ENCODE measurements around the gene C3orf80. TPM values are rescaled to one million over a fixed set of nuclear protein-coding genes. Genes with fewer than 3 reads are reported as not detected.
"Not testable (repeated sequence)": the region's sequence is repeated elsewhere in the genome, so short reads cannot be mapped to it uniquely, and the experiment has no call there.

The C3orf80 gene
- total RNA-seq (under 1 TPM in 1 of 5 experiments, not detected in 4; 0.19 TPM), polyA plus RNA-seq (not detected), total RNA-seq (not detected)

DNA sequence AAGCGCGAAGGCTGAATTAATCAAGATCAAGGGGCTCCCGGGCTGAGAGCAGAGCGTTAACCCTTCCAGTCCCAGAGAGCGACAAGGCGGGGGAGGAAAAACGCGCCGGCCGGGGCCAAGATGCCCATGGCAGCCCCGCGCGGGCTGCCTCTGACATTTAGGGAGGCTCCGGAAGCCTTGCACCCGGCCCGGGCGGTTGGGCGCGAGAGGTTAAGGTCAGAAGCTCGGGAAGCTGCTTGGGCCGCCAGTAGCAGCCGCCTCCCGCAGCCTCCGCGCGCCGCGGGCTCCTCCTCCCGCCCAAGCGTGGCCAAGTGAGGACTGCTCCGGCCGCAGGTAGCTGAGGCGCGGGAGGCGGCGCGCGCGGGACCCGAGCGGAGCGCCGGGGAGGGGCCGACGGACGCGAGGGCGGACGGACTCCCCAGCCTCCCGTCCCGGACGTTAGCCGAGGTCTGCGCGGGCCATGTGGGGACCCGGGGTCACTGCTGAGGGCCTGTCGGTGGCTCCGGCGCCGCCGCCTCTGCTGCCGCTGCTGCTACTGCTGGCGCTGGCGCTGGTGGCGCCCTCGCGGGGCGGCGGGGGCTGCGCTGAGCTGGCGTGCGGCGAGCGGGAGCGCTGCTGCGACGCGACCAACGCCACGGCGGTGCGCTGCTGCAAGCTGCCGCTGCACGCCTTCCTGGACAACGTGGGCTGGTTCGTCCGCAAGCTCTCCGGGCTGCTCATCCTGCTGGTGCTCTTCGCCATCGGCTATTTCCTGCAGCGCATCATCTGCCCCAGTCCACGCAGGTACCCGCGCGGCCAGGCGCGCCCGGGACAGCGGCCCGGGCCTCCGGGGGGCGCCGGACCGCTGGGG, at the start of gene C3orf80:
Gene C3orf80, plus strand, starts transcription at position 247 of the 850 bp plus-strand sequence. Its CDS starts 214 bp downstream, at position 461.
- Histone ChIP-seq H3K4me1 (ENCODE audit: control insufficient read depth in 2 of 2, insufficient read depth in 2 of 2, low read length in 2 of 2) (peaks cover 8 to 17% of the 10 kb centered on the region in 2 donors), H3K27ac (ENCODE audit: low read depth, low read length) (no peak within 1 kb of the TSS), H3K27me3 (ENCODE audit: control insufficient read depth in 2 of 2, insufficient read depth in 2 of 2, low read length in 2 of 2) (peaks cover 11 to 22% of the 10 kb centered on the region in 2 donors), H3K9me3 (ENCODE audit: control insufficient read depth in 2 of 3, low read length in 3 of 3) (no peaks in the 10 kb centered on the region), H3K4me3 (ENCODE audit: low read length) (peak within 1 kb of the TSS; percentile 46), H3K36me3 (ENCODE audit: control insufficient read depth in 2 of 3, insufficient read depth in 3 of 3, low read length in 3 of 3) (no peaks in the 10 kb centered on the region)
- intact Hi-C loops (cut with micrococcal nuclease): loop anchor here in 1 of 2 donors (5.0 to 10.0 kb wide), 3 partner anchors 187 to 259 kb away; no protein-coding TSS in a partner anchor
- Mint-ChIP-seq H3K4me1 (peaks cover 9 to 23% (median 19%) of the 10 kb centered on the region in 7 donors), H3K27ac (no peak within 1 kb of the TSS), H3K27me3 (peaks cover 46 to 75% (median 53%) of the 10 kb centered on the region in 5 donors), H3K4me3 (peak within 1 kb of the TSS; percentile 79 to 92 (median 86)), H3K36me3 (no peaks in the 10 kb centered on the region), H3K9me3 (peaks cover 0 to 3% (median 0%) of the 10 kb centered on the region in 11 donors)
- DNase-seq (peak in 8 of 9 donors; percentile 7 to 64 (median 34)), ATAC-seq (peak; percentile 81)
- POLR2A ChIA-PET: no interaction called here
- CTCF ChIA-PET: no interaction called here

DNA sequence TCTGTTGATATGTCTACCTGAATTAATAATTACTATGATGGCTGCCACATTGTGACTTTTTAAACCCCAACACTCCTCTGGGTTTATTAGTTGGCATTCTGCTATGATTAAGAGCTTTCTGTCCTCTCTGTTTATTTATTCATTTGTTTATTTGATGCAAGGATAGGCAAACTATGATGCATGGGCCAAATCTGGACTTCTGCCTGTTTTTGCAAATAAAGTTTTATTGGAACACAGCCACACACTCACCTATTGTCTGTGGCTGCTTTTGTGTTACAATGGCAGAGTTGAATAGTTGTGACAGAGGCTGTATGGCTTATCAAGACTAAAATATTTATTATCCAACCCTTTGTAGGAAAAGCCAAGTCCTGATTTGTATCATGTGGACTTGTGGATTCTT, 48.3 kb upstream of the C3orf80 start:
- no peaks in the 10 kb centered on the region for H3K36me3 ChIP-seq (ENCODE audit: control insufficient read depth in 2 of 3, insufficient read depth in 3 of 3, low read length in 3 of 3)
- no peaks in the 10 kb centered on the region for H3K9me3 ChIP-seq (ENCODE audit: control insufficient read depth in 2 of 3, low read length in 3 of 3)
- Mint-ChIP-seq H3K36me3 (peaks cover 0 to 3% (median 0%) of the 10 kb centered on the region in 5 donors), H3K9me3 (peaks cover 0 to 16% (median 6%) of the 10 kb centered on the region in 11 donors), H3K4me3 (no peak overlapping the region), H3K4me1 (peaks cover 0 to 4% (median 3%) of the 10 kb centered on the region in 7 donors), H3K27ac (no peak overlapping the region), H3K27me3 (peaks cover 8 to 24% (median 18%) of the 10 kb centered on the region in 5 donors)
- DNase-seq: no peak
- ATAC-seq: no peak
- no peak overlapping the region for H3K4me3 ChIP-seq (ENCODE audit: low read length)
- no peak overlapping the region for H3K27ac ChIP-seq (ENCODE audit: low read depth, low read length)
- no peaks in the 10 kb centered on the region for H3K27me3 ChIP-seq (ENCODE audit: control insufficient read depth in 2 of 2, insufficient read depth in 2 of 2, low read length in 2 of 2)
- intact Hi-C loops (cut with micrococcal nuclease): no loop called here
- POLR2A ChIA-PET: no interaction called here
- no peaks in the 10 kb centered on the region for H3K4me1 ChIP-seq (ENCODE audit: control insufficient read depth in 2 of 2, insufficient read depth in 2 of 2, low read length in 2 of 2)
- CTCF ChIA-PET: no interaction called here

DNA sequence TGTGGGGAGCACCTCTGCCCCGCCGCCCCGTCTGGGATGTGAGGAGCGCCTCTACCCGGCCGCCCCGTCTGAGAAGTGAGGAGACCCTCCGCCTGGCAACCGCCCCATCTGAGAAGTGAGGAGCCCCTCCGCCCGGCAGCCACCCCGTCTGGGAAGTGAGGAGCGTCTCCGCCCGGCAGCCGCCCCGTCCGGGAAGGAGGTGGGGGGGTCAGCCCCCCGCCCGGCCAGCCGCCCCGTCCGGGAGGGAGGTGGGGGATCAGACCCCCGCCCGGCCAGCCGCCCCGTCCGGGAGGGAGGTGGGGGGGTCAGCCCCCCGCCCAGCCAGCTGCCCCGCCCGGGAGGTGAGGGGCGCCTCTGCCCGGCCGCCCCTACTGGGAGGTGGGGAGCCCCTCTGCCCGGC, 46.6 kb upstream of the C3orf80 start:
- intact Hi-C loops (cut with micrococcal nuclease); H3K27ac Mint-ChIP-seq; H3K4me3 ChIP-seq (ENCODE audit: low read length); CTCF ChIA-PET; H3K4me3 Mint-ChIP-seq; H3K27me3 ChIP-seq (ENCODE audit: control insufficient read depth in 2 of 2, insufficient read depth in 2 of 2, low read length in 2 of 2); DNase-seq; H3K36me3 Mint-ChIP-seq; H3K4me1 Mint-ChIP-seq; H3K9me3 ChIP-seq (ENCODE audit: control insufficient read depth in 2 of 3, low read length in 3 of 3); H3K4me1 ChIP-seq (ENCODE audit: control insufficient read depth in 2 of 2, insufficient read depth in 2 of 2, low read length in 2 of 2); POLR2A ChIA-PET; H3K27ac ChIP-seq (ENCODE audit: low read depth, low read length); ATAC-seq; H3K36me3 ChIP-seq (ENCODE audit: control insufficient read depth in 2 of 3, insufficient read depth in 3 of 3, low read length in 3 of 3): not testable (repeated sequence)
- Mint-ChIP-seq H3K9me3 (peaks cover 0 to 16% (median 6%) of the 10 kb centered on the region in 11 donors), H3K27me3 (peaks cover 8 to 25% (median 20%) of the 10 kb centered on the region in 5 donors)

DNA sequence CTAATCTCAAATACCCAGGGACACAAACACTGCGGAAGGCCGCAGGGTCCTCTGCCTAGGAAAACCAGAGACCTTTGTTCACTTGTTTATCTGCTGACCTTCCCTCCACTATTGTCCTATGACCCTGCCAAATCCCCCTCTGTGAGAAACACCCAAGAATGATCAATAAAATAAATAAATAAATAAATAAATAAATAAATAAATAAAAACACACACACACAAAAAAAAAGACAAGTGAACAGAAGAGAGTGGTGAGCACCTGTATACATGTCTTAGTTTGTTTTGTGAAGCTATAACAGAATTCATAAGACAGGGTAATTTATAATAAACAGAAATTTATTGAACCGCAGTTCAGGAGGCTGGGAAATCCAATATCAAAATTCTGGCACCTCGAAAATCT, 45.8 kb upstream of the C3orf80 start:
- POLR2A ChIA-PET; H3K27ac Mint-ChIP-seq; H3K4me1 ChIP-seq (ENCODE audit: control insufficient read depth in 2 of 2, insufficient read depth in 2 of 2, low read length in 2 of 2); H3K27ac ChIP-seq (ENCODE audit: low read depth, low read length); H3K4me3 Mint-ChIP-seq; DNase-seq; H3K4me3 ChIP-seq (ENCODE audit: low read length); H3K27me3 ChIP-seq (ENCODE audit: control insufficient read depth in 2 of 2, insufficient read depth in 2 of 2, low read length in 2 of 2); H3K4me1 Mint-ChIP-seq; H3K9me3 ChIP-seq (ENCODE audit: control insufficient read depth in 2 of 3, low read length in 3 of 3); ATAC-seq; H3K36me3 ChIP-seq (ENCODE audit: control insufficient read depth in 2 of 3, insufficient read depth in 3 of 3, low read length in 3 of 3); intact Hi-C loops (cut with micrococcal nuclease); H3K36me3 Mint-ChIP-seq: not testable (repeated sequence)
- CTCF ChIA-PET: interaction anchor here (0.6 kb wide), 1 partner anchor 102 kb away, joined by 5 read pairs; no protein-coding TSS in a partner anchor
- H3K9me3 Mint-ChIP-seq: peaks cover 0 to 16% (median 6%) of the 10 kb centered on the region in 11 donors
- H3K27me3 Mint-ChIP-seq: peaks cover 8 to 25% (median 21%) of the 10 kb centered on the region in 5 donors

DNA sequence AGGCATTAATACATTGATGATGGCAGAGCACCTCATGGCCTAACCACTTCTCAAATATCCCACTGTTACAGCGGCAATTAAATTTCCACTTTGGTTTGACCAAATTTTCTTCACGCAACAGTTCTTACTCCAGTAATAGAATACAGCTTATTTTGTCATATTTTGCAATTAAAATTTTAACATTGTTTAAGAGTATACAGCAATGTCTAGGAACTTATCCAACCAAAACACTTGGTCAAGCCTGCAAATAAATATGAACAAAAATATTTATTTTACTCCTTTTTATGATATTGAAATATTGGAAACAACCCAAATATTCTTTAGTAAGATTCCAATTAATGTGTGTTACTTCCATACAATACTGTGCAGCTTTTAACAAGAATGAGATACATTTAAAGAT, 45.3 kb upstream of the C3orf80 start:
- ChIA-PET CTCF (interaction anchor here (0.6 kb wide), 1 partner anchor 103 kb away, joined by 5 read pairs; no protein-coding TSS in a partner anchor), POLR2A (no interaction called here)
- Mint-ChIP-seq H3K36me3 (peaks cover 0 to 3% (median 0%) of the 10 kb centered on the region in 5 donors), H3K27ac (no peak overlapping the region), H3K4me3 (no peak overlapping the region), H3K27me3 (peaks cover 8 to 25% (median 21%) of the 10 kb centered on the region in 5 donors), H3K4me1 (no peaks in the 10 kb centered on the region), H3K9me3 (peaks cover 0 to 16% (median 6%) of the 10 kb centered on the region in 11 donors)
- Histone ChIP-seq H3K27ac (ENCODE audit: low read depth, low read length) (no peak overlapping the region), H3K36me3 (ENCODE audit: control insufficient read depth in 2 of 3, insufficient read depth in 3 of 3, low read length in 3 of 3) (no peaks in the 10 kb centered on the region), H3K4me1 (ENCODE audit: control insufficient read depth in 2 of 2, insufficient read depth in 2 of 2, low read length in 2 of 2) (no peaks in the 10 kb centered on the region), H3K27me3 (ENCODE audit: control insufficient read depth in 2 of 2, insufficient read depth in 2 of 2, low read length in 2 of 2) (no peaks in the 10 kb centered on the region), H3K9me3 (ENCODE audit: control insufficient read depth in 2 of 3, low read length in 3 of 3) (no peaks in the 10 kb centered on the region), H3K4me3 (ENCODE audit: low read length) (no peak overlapping the region)
- ATAC-seq (no peak), DNase-seq (no peak)
- intact Hi-C loops (cut with micrococcal nuclease): no loop called here

DNA sequence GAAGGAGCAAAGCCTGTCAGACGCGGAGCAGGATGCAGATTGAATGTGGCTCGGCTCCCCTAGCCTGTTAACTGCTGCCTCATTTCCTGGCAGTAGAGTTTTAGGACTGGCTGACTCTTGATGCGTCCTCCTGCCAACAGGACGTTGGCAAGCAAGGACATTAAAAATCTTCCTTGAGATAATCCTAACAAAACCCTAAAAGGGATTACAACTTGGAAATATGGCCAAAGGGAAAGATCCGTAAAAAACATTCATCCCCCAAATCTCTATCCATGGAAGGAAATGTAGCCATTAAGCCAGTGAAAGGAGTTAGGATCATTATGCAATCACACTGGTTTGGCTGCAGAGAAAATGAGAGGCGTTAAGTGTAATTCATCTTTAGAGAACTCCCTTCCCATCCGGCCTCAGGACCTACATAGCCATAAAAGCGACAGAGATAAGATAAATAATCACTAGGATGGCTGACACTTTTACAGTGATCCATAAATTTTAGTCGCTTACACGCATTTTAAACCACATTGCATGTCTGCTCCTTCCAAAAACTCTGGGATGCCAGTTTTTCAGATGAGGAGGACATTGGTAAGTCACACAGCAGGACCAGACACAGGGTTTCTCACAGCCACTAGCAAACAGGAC, 44.5 kb upstream of the C3orf80 start:
- intact Hi-C loops (cut with micrococcal nuclease): no loop called here
- ATAC-seq: no peak
- H3K27ac Mint-ChIP-seq: no peak overlapping the region
- no peaks in the 10 kb centered on the region for H3K4me1 ChIP-seq (ENCODE audit: control insufficient read depth in 2 of 2, insufficient read depth in 2 of 2, low read length in 2 of 2)
- no peaks in the 10 kb centered on the region for H3K4me1 Mint-ChIP-seq
- no peaks in the 10 kb centered on the region for H3K9me3 ChIP-seq (ENCODE audit: control insufficient read depth in 2 of 3, low read length in 3 of 3)
- DNase-seq: no peak
- H3K27ac ChIP-seq (ENCODE audit: low read depth, low read length): no peak overlapping the region
- H3K9me3 Mint-ChIP-seq: peaks cover 0 to 16% (median 6%) of the 10 kb centered on the region in 11 donors
- peaks cover 0 to 3% (median 0%) of the 10 kb centered on the region in 5 donors for H3K36me3 Mint-ChIP-seq
- no peaks in the 10 kb centered on the region for H3K36me3 ChIP-seq (ENCODE audit: control insufficient read depth in 2 of 3, insufficient read depth in 3 of 3, low read length in 3 of 3)
- no peak overlapping the region for H3K4me3 Mint-ChIP-seq
- H3K4me3 ChIP-seq (ENCODE audit: low read length): no peak overlapping the region
- peaks cover 13 to 25% (median 23%) of the 10 kb centered on the region in 5 donors for H3K27me3 Mint-ChIP-seq
- ChIA-PET POLR2A (no interaction called here), CTCF (no interaction called here)
- H3K27me3 ChIP-seq (ENCODE audit: control insufficient read depth in 2 of 2, insufficient read depth in 2 of 2, low read length in 2 of 2): no peaks in the 10 kb centered on the region

Data from naive thymus-derived CD4-positive, alpha-beta T cell (primary cell).